Mucosa of rectum (tissue), 2 donors: ENCODE measurements around the gene LRP2BP.

Source experiments
- H3K27ac ChIP-seq, 2 donors: one replicate each; pipeline ENCODE4 v1.7.0; 2013; ENCODE audit warnings: inconsistent platforms in 2 of 2, low read depth in 2 of 2, low read length in 2 of 2
- H3K27me3 ChIP-seq, 2 donors: one replicate each; pipeline ENCODE4 v1.7.0; 2013; ENCODE audit warnings: low read length in 2 of 2; ENCODE audit not compliant: control insufficient read depth in 2 of 2, insufficient read depth in 2 of 2
- H3K36me3 ChIP-seq, 2 donors: one replicate each; pipeline ENCODE4 v1.7.0; 2013; ENCODE audit warnings: low read length in 2 of 2; ENCODE audit not compliant: control insufficient read depth in 2 of 2, insufficient read depth in 2 of 2
- H3K4me1 ChIP-seq, 2 donors: one replicate each; pipeline ENCODE4 v1.7.0; 2013; ENCODE audit warnings: low read length in 2 of 2, mild to moderate bottlenecking in 1 of 2; ENCODE audit not compliant: control insufficient read depth in 2 of 2, insufficient read depth in 2 of 2
- H3K4me3 ChIP-seq, 2 donors: one replicate each; pipeline ENCODE4 v1.7.0; 2013; ENCODE audit warnings: low read length in 2 of 2
- H3K9ac ChIP-seq, 2 donors: one replicate each; pipeline ENCODE4 v1.7.0; 2013; ENCODE audit warnings: low read length in 2 of 2, low read depth in 1 of 2, mild to moderate bottlenecking in 1 of 2
- H3K9me3 ChIP-seq, 2 donors: one replicate each; pipeline ENCODE4 v1.7.0; 2013; ENCODE audit warnings: low read length in 2 of 2; ENCODE audit not compliant: control insufficient read depth in 2 of 2
- donor health status: healthy.
- donor health status: Normal muscosa, but diverticular disease.

LRP2BP gene

GRCh38 chr4:185381288-185382196 lies 14.2 kb downstream of the LRP2BP start:
- peaks cover 3 to 7% of the 10 kb centered on the region in 2 donors for H3K4me1 ChIP-seq
- no peaks in the 10 kb centered on the region for H3K27me3 ChIP-seq
- no peaks in the 10 kb centered on the region for H3K36me3 ChIP-seq
- no peak overlapping the region for H3K4me3 ChIP-seq
- no peak overlapping the region for H3K27ac ChIP-seq
- H3K9me3 ChIP-seq: no peaks in the 10 kb centered on the region
- no peak overlapping the region for H3K9ac ChIP-seq

- no peaks in the 10 kb centered on the region for H3K9me3 ChIP-seq
- H3K4me1 ChIP-seq: peaks cover 3 to 5% of the 10 kb centered on the region in 2 donors
- H3K9ac ChIP-seq: no peak overlapping the region
- no peaks in the 10 kb centered on the region for H3K27me3 ChIP-seq
- no peak overlapping the region for H3K4me3 ChIP-seq
- H3K36me3 ChIP-seq: no peaks in the 10 kb centered on the region
- no peak overlapping the region for H3K27ac ChIP-seq
These were observed 15.4 kb downstream of the LRP2BP start for GRCh38 chr4:185380320-185380719.

GRCh38 chr4:185379326-185380295 lies 16.1 kb downstream of the LRP2BP start:
- H3K9me3 ChIP-seq: no peaks in the 10 kb centered on the region
- no peak overlapping the region for H3K27ac ChIP-seq

GRCh38 chr4:185378264-185378663 lies 17.5 kb downstream of the LRP2BP start:
- Histone ChIP-seq H3K27ac (no peak overlapping the region), H3K9ac (no peak overlapping the region), H3K4me1 (no peaks in the 10 kb centered on the region), H3K4me3 (no peak overlapping the region), H3K27me3 (no peaks in the 10 kb centered on the region), H3K9me3 (no peaks in the 10 kb centered on the region), H3K36me3 (no peaks in the 10 kb centered on the region)

More at GRCh38 chr4:185379326-185380295, 16.1 kb downstream of the LRP2BP start:
- Histone ChIP-seq H3K36me3 (no peaks in the 10 kb centered on the region), H3K27me3 (no peaks in the 10 kb centered on the region), H3K4me1 (peaks cover 0 to 3% of the 10 kb centered on the region in 2 donors), H3K9ac (no peak overlapping the region), H3K4me3 (no peak overlapping the region)

GRCh38 chr4:185374573-185374972 lies 21.2 kb downstream of the LRP2BP start:
- H3K27me3 ChIP-seq: no peaks in the 10 kb centered on the region
- H3K4me1 ChIP-seq: no peaks in the 10 kb centered on the region
- no peaks in the 10 kb centered on the region for H3K9me3 ChIP-seq
- peaks cover 0 to 4% of the 10 kb centered on the region in 2 donors for H3K36me3 ChIP-seq
- H3K9ac ChIP-seq: no peak overlapping the region
- H3K4me3 ChIP-seq: no peak overlapping the region
- no peak overlapping the region for H3K27ac ChIP-seq

- Histone ChIP-seq H3K4me1 (no peaks in the 10 kb centered on the region), H3K9ac (no peak overlapping the region), H3K27me3 (no peaks in the 10 kb centered on the region), H3K9me3 (no peaks in the 10 kb centered on the region), H3K4me3 (no peak overlapping the region), H3K36me3 (peaks cover 0 to 4% of the 10 kb centered on the region in 2 donors), H3K27ac (no peak overlapping the region)
These were observed 21.7 kb downstream of the LRP2BP start for GRCh38 chr4:185374027-185374426.

GRCh38 chr4:185371702-185372101 lies 24.0 kb downstream of the LRP2BP start:
- H3K27ac ChIP-seq: no peak overlapping the region

GRCh38 chr4:185370268-185370949 lies 25.3 kb downstream of the LRP2BP start:
- Histone ChIP-seq H3K4me1 (no peaks in the 10 kb centered on the region), H3K27ac (no peak overlapping the region), H3K36me3 (peaks cover 4% of the 10 kb centered on the region in 2 donors), H3K9ac (no peak overlapping the region), H3K27me3 (no peaks in the 10 kb centered on the region), H3K4me3 (no peak overlapping the region), H3K9me3 (no peaks in the 10 kb centered on the region)

More at GRCh38 chr4:185371702-185372101, 24.0 kb downstream of the LRP2BP start:
- H3K36me3 ChIP-seq: peaks cover 4% of the 10 kb centered on the region in 2 donors
- no peak overlapping the region for H3K9ac ChIP-seq
- no peaks in the 10 kb centered on the region for H3K27me3 ChIP-seq
- H3K4me3 ChIP-seq: no peak overlapping the region
- no peaks in the 10 kb centered on the region for H3K9me3 ChIP-seq
- no peaks in the 10 kb centered on the region for H3K4me1 ChIP-seq

GRCh38 chr4:185369731-185370130 lies 26.0 kb downstream of the LRP2BP start:
- Histone ChIP-seq H3K27ac (no peak overlapping the region), H3K9me3 (no peaks in the 10 kb centered on the region), H3K4me1 (no peaks in the 10 kb centered on the region), H3K4me3 (no peak overlapping the region), H3K36me3 (peaks cover 4% of the 10 kb centered on the region in 2 donors), H3K9ac (no peak overlapping the region), H3K27me3 (no peaks in the 10 kb centered on the region)
